ENCODE measurements around the gene PDE4D.
"Not testable (repeated sequence)": the region's sequence is repeated elsewhere in the genome, so short reads cannot be mapped to it uniquely, and the experiment has no call there.

Gene PDE4D

DNA sequence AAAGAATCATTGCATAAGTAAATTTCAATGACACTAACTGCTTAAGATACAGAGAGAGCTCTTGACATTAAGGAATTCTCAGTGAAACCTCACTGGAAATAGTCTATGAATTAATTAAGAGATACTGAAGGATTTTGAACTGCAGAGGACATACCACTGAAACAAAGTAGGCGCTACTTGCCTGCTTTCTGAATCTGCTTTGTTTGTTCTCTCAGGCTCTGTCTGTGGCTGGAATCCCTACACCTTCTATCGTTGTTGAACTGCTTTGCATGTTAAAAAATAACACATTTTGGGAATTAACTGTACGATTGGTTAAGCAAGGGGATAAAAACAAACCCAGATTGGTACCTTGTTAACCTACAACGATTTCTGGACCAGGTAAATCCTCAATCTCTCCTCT lies 435.2 kb downstream of the PDE4D start:
- no peak for DNase-seq

DNA sequence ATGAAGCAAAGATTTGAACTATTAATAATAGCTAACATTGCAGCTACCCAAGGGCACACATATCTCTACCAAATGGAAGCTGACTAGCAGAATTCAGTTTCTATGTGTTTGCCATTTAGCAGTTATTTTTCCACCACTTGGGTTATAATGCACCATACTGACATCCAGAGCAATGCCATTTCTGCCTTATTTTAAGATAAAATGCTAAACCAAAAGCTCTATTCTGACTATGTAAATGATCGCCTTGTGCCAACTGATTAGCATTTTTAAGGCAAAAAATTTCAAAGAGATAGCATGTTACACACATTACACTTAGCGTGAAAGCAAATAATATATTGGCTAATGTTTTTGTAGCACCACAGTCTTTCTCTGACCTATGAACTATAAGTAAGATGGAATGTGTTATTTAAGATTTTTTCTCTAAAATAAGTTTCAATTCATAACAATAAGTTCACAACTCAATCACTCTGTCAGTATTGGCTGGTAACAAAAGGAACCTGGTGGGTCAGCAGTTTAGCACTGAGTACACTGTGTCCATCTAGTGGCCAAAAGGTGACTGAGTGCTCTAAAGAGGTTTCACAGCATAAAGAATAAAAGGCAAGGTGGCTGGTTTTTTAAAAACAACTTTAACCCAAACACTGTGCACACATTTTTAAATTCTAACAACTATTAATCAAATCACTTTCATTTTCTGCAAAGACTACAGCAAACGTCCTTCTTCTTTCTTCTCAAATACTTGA lies 443.5 kb downstream of the PDE4D start:
- no peak for DNase-seq

DNA sequence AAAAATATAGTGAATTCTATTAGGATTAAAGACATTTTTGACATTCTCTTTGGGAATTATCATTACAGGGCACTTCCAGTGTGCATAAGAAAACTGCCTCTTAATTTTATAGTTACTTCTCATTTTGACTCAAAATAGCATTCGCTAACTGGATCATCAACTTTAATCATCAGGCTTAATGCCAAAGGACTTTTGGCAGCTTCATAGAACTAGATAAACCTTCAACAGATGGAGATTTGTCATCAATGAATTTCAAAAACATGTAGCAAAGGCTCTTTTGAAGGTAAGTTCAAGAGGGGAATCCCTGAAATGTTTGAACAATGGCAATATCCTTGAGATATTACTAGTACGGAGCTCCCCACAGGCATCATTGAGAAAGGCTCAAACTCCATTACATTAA lies 447.2 kb downstream of the PDE4D start:
- DNase-seq = no peak

DNA sequence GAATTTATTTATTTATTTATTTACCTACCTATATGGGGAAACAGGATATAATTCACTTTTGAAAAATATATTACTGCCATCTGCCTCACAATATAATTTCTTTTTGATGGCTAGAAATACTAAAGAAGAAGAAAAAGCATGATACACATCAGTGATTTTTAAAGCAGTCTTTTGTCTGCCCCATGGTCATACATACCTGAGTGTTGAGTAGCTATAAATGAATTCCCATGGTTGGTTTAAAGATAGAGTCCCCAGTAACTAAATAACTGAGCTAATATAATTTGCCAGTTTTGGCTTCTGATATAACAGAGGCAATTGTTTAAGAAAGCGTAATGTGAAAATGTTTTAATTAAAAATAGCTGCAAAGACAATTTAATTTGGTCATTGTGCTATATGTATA lies 447.8 kb downstream of the PDE4D start:
- no peak for DNase-seq

DNA sequence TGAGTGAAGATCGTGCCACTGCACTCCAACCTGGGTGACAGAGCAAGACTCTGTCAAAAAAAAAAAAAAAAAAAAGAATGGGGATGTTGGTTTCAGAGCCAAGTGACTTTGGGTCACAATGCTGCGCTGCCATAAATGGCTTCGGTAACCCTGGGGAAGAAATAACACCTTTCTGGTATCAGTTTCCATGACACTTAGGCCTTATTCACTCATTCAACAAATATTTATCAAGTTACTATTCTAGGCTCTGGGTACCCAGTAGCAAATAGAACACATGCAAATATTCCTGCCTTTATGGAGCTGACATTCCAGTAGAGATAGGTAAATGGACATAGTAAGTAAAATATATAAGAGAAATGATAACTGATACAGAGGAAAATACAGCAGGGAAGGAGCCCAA lies 454.2 kb downstream of the PDE4D start:
- DNase-seq = no peak

DNA sequence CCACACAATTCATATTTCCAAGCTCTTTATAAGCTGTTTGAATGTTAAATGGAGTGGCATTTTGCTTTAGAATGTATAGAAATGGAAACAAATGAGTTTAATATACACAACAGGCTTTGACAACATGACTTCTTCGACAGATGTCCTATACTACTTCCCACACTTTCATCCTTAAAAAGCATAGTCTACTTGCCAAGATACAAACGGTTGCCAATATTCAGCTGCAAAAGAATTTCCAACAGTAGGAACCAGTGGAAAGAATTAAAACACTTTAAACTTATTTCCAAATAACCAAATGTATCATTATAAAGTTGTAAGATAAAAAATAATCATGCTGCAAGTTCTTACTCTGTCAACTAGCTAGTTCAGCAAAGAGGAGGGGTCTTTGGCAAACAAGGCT lies 456.4 kb downstream of the PDE4D start:
- DNase-seq = no peak

DNA sequence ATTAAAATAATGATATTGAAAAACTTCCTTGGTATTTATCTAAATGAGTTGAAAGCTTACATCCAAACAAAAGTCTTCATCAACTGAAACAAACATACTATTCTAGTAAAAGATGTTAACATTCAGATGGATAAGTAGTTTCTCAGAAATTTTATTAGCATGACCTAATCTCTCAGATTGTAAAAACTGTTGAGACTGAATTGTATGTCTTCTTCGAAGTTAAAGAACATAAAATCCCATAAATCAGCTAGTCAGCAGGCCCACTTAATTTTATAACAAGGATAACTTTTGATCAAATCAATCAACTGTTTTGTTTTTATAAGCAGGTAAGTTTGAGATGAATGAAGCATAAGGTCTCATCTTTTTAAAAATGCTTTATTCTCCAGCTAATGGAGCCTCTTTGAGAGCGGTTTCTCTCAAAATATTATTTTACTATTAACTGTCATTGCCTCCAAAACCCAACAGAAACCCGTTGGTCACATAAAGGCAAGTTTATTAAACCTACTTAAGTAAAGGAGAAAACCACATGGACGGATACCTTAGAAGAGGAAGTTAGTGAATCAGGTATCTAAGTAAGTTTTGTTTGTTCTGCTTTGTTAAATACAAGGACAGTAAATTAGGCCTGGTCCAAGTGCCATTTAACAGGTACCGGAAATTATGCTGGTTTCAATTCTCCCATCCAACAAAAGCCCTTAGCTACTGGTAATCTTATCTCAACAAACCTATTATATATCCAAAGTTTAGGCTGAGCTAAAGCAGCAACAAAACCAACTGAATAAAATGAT lies 457.0 kb downstream of the PDE4D start:
- no peak for DNase-seq

DNA sequence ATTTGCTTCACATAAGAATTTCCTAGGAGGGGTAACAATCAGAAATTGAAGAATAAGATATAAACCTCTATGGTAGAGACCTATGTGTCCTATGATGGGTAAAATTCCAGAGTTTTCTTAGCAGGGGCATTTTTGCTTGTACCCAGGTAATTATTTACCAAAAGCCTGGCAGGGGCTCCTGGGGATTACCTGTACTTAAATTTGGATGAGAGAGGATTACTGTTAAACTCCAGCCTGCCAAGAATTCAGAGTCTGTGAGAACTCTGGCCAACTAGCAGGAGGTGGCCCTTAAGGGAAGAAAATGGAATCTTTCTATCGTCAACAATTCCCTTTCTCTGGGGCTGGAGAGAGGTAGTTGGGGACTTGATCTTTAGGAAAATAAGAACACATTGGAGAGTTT lies 460.4 kb downstream of the PDE4D start:
- DNase-seq = no peak

DNA sequence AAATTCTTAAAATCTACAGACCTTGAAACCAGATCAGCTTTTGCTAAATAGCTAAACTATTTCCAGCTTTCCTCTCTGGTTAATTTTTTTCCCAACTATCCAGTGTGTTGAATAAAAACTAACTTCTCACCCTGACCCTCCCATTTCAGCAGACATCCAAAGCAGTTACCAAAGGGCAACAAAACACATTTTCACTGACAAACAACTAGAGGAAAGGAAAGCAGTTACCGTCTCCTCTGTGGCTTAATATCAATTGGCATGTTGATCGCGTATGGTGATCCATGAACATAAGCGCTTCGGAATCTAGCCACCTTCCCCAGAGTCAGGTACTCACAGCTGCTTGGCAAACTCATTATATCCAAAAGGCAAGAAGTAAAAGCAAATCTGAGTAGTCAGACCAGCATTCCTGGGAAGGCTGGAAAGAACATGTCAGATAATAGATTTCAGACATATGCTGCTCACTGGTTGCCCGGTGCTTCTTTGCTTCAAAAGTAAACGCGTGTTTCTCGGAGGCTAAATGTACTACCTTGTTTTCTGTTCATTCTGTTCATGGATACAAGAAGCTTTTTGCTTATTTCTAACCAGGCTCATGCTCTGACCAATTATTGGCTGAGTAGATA lies 463.4 kb downstream of the PDE4D start:
- DNase-seq = no peak

DNA sequence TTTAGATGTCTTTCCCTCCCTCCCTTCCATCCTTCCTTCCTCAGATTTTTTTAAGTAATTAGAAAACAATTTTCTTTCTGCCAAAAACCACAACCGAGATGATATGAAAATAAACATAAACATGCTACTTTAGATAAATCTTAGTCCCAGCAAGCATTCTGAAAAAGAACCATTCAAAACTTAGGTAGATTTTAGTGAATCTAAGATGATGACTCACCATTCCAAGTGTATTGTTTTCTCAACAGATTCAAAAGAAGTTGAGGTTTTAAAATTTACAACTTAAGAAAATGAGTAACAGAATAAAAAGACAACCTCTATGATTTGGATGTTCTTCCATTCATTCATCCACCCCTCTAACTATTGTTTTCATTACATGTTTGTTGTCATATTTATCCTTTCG lies 465.1 kb downstream of the PDE4D start:
- DNase-seq = no peak

DNA sequence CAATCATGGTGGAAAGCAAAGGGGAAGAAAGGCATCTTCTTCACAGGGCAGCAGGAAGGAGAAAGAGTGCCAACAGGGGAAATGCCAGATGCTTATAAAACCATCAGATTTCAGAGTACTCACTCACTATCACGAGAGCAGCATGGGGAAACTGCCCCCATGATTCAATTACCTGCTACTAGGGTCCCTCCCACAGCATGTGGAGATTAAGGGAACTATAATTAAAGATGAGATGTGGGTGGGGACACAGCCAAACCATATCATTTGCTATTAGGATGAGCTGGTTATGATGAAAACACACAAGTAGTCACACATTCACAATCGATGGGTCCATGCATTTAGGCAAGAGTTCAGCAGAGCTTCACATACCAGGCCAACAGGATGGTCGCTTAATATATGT lies 469.0 kb downstream of the PDE4D start:
- no peak for DNase-seq

DNA sequence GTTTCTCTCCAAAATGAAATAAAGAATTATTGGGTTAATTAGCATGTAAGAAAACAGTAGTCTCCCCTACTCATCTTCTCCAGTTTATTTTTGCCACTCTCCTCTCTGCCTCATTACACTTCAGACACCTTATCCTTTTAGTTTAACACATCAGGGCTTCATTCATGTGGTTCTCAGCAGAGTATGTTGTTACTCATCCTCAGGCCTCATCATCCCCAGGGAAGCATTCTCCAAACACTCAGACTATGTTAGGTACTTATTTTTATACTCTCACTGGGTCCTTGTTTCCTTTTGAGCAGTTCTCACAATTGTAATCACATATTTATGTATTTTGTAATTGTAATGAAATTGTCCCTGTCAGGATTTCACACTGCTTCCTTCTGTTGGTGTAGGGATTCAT lies 470.5 kb downstream of the PDE4D start:
- DNase-seq = no peak

DNA sequence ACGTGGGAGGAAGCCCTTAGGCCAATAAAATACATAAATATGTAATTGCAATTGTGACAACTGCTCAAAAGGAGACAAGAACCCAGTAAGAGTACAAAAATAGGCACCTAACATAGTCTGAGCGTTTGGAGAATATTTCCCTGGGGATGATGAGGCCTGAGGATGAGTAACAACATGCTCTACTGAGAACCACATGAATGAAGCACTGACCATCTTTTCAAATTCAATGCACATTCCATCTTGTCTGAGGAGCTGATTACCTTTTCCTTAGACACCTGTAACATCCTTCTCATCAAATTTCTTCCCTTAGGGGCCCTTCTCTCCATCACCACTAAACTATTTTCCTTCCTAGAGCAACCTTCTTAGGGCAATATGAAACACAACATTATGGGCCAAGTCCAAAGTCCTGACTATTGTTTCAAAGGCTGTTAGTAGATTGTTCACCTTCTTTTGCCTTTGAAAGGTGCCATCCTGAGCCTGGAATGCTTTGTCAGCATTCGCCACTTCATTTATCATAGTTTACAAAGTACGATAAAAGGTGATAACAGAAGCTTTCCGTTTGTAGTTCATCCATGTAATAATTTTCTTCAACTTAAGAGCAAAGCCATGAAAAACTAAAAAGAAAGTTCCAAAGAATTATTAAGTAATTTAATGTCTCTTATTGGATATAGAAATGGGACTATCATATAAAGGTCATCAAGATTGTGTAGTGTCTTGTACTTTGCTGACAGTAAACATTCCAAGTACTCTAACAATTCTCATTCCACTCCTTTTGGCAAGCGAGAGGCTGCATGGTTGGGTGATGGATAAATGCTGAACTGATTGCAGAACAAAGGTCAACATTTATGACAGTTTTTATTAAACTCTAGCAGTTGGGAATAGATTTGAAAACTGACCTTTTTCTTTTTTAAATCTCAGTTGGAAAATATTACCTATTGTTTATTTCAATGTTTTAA lies 471.3 kb downstream of the PDE4D start:
- DNase-seq = no peak

DNA sequence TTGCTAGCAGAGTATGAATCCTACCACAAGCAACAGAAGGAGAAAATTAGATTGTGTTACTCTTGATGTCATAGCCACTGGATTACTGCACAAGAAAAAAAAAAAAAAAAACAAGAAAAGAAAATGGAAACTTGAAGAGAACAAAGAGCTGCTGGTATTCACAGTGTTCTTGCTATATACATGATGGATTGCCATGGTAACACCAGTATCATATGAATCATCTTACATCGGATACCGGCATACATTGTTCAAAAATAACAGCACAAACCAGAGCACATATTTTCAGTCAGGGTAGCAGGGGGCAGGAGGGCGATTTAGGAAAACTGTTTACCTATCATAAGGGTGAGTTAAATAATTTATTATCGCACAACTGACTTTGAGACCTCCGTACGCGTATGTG lies 472.9 kb downstream of the PDE4D start:
- DNase-seq = no peak

DNA sequence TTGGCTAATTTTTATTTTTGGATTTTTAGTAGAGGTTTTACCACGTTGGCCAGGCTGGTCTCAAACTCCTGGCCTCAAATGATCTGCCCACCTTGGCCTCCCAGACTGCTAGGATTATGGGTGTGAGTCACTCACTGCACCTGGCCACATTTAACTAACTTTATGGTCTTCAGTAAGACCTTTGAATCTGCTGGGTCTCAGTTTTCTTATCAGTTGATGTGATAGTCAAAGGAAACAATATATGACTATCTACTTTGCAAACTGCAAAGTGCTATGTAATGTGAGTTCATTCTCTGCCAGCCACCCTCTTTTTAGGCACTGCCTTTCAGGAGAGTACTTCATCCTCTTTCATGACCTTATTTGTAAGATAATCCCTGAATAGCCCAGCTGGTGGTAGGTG lies 474.7 kb downstream of the PDE4D start:
- no peak for DNase-seq

DNA sequence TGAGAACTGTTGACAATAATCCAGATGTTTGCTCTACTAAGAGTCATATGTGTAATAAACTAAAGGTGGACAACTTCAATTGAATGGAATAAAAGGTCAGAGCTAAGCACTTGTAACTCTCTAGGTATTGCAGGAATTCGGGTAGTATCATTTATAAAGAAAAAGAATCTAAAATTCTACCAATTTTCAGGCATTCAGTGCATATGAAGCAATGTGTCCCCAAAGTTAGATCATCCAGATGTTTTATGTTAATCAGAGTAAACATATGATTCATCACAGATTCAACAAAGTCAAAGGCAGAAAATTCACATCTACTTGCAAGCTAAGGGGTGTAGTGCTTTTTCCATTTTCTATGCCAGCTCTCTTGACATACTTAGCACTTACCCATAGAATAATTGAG lies 477.1 kb downstream of the PDE4D start:
- no peak for DNase-seq

DNA sequence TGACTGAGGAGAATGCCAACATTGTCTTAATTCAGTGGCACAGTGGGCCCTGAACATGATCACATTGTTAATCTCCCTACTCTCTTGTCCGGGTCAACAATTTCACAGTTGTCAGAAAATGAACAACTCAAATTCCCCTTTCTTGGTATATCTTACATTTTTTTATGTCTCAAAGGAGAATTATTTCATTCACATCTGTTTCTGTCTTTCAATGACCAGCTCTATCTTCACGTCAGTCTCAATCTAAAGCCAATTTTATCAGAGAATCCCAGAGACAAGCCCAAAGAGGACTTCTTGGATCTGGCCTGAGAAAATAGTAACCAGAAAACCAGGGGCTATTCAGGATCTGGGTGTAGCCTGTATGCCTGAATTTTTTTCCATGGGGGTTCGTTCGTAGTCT lies 477.5 kb downstream of the PDE4D start:
- no peak for DNase-seq

DNA sequence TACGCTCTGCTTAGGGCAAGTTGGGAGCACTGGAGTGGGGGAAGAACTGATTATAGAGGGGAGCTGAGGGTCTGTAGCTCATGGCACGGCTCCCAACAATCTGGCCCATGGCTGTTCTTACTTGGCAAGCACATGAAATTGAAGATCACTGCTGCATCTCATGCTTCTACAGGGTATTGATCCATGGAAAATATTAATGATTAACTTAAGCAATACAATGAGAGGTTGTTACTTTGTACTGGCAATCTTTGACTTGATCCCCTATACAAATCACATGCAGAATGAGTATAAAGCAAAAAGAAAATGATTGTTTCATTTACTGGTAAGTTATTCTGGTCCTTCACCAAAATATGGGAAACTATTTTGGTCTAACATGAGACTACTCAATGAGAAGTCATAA lies 481.1 kb downstream of the PDE4D start:
- DNase-seq = no peak

DNA sequence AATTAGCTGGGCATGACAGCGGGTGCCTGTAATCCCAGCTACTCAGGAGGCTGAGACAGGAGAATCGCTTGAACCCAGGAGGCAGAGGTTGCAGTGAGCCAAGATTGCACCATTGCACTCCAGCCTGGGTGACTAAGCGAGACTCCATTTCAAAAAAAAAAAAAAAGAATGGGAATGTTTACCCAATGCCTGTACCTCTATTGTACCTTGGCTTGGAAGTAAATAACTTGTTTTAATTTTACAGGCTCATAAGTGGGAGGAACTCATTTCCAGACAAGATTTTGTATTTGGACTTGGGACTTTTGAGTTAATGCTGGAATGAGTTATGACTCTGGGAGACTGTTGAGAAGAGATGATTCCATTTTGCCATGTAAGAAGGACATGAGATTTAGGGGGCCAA lies 484.5 kb downstream of the PDE4D start:
- not testable (repeated sequence) for DNase-seq

DNA sequence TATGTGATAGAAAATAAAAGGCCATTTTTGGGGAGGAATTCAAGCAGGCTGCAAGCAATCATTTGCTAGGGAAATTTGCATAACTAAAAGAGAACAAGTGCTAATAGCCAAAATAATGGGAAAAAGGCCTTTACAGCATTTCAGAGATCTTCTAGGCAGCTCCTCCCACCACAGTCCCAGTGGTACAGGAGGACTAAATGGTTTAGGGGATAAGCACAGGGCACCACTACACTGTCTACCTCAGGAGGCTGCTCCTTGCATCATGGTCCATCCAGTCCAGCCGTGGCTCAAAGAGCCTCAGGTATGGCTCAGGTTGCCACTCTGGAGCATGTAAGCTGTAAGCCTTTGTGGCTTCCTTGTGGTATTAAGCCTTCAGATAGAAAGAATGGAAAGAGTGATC lies 485.6 kb downstream of the PDE4D start:
- no peak for DNase-seq

DNA sequence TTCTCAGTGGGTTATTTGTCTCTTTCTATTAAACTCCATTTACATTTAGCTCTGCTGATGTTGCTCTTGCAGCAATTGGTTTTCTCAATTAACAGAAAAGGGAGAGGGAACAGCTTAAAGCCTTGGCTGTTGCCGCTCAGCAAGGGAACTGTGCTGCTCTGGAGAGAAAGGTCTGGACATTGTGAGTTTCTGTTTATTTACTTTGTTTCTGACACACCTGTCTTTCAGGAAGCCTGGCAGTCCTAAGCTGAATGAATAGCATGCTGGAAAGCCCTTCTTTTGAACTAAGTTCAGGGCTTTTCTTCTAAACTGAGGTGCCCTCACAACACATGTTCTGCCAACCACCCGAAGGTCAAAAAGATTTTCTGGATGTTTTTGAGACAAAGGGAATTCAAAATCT lies 491.9 kb downstream of the PDE4D start:
- no peak for DNase-seq

DNA sequence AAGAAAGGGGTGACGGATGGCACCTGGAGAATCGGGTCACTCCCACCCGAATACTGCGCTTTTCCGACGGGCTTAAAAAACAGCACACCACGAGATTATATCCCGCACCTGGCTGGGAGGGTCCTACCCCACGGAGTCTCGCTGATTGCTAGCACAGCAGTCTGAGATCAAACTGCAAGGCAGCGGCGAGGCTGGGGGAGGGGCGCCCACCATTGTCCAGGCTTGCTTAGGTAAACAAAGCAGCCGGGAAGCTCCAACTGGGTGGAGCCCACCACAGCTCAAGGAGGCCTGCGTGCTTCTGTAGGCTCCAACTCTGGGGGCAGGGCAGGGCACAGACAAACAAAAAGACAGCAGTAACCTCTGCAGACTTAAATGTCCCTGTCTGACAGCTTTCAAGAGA lies 498.6 kb downstream of the PDE4D start:
- not testable (repeated sequence) for DNase-seq
